Natural killer cell (primary cell): ENCODE measurements around the gene TMED10. TPM values are rescaled to one million over a fixed set of nuclear protein-coding genes. Genes with fewer than 3 reads are reported as not detected.

Source experiments
- ATAC-seq, 3 donors: fragments of 150-1000 bp in 2 of 3; fragments of 200-7000 bp in 1 of 3; cut with Tn5 transposase; 1 replicate in 1 of 3; 2 replicates in 2 of 3; pipeline ENCODE4 v1.10.0; 2021; ENCODE audit warnings: mild to moderate bottlenecking in 2 of 3, moderate library complexity in 2 of 3
- DNase-seq, 2 donors: peaks; one replicate each; pipeline versions ENCODE4 v3.0.0 to v3.0.0-alpha.2; 2013 to 2021; ENCODE audit warnings: mixed read lengths in 1 of 2
- H3K27ac ChIP-seq: one replicate; pipeline ENCODE4 v1.5.1; 2013; ENCODE audit warnings: mild to moderate bottlenecking, low read length
- H3K27me3 ChIP-seq: one replicate; pipeline ENCODE4 v1.6.1; 2013; ENCODE audit warnings: low read length; ENCODE audit not compliant: control insufficient read depth, insufficient read depth
- H3K36me3 ChIP-seq: one replicate; pipeline ENCODE4 v1.6.1; 2013; ENCODE audit warnings: low read length; ENCODE audit not compliant: control insufficient read depth, insufficient read depth
- H3K4me1 ChIP-seq: one replicate; pipeline ENCODE4 v1.6.1; 2013; ENCODE audit warnings: low read length; ENCODE audit not compliant: control insufficient read depth, insufficient read depth
- H3K4me3 ChIP-seq: one replicate; pipeline ENCODE4 v1.5.1; 2013; ENCODE audit warnings: low read length
- H3K9me3 ChIP-seq: one replicate; pipeline ENCODE4 v1.6.1; 2013; ENCODE audit warnings: low read length; ENCODE audit not compliant: control insufficient read depth, insufficient read depth
- H3K27ac Mint-ChIP-seq, 2 donors: one replicate each; pipeline ENCODE4 v1.8.0; 2022; ENCODE audit warnings: mild to moderate bottlenecking in 2 of 2, mixed read lengths in 2 of 2, moderate library complexity in 1 of 2
- H3K27me3 Mint-ChIP-seq, 2 donors: one replicate each; pipeline ENCODE4 v1.8.0; 2022; ENCODE audit warnings: low read depth in 2 of 2, mixed read lengths in 2 of 2
- H3K36me3 Mint-ChIP-seq: one replicate; pipeline ENCODE4 v1.8.0; 2022; ENCODE audit warnings: mixed read lengths
- H3K4me1 Mint-ChIP-seq, 2 donors: one replicate each; pipeline ENCODE4 v1.8.0; 2022; ENCODE audit warnings: mixed read lengths in 2 of 2
- H3K4me3 Mint-ChIP-seq: one replicate; pipeline ENCODE4 v1.8.0; 2022; ENCODE audit warnings: mild to moderate bottlenecking, moderate library complexity, mixed read lengths
- H3K9me3 Mint-ChIP-seq, 2 donors: one replicate each; pipeline ENCODE4 v1.8.0; 2022; ENCODE audit warnings: mixed read lengths in 2 of 2
- CTCF ChIP-seq: fragments of 200-600 bp; IDR thresholded peaks from one replicate; pipeline ENCODE4 v1.8.0; 2022; ENCODE audit warnings: antibody characterized with exemption
- WGBS: methylation state at CpG from one replicate; pipeline ENCODE4 v1.1.7; 2013; ENCODE audit warnings: missing lambda C conversion rate; ENCODE audit not compliant: insufficient coverage; 5-methylcytosine and 5-hydroxymethylcytosine counted together
- intact Hi-C: fragments of 100-400 bp; cut with micrococcal nuclease; formaldehyde crosslinking; loops from one replicate; pipeline ENCODE4 v1.14.2; 2022
- total RNA-seq, 4 donors: library from RNA; stranded (reverse); fragments of 120-200 nt in 1 of 4; gene quantifications; one replicate each; pipeline versions ENCODE4 v1.2.3 to v1.2.4, GENCODE V29; 2013 to 2022

The TMED10 gene
- total RNA-seq, 3 donors from 2014 or later (not counting 1 experiment from before 2014, with no cell fraction given), result 216 to 244 (median 231) TPM

GRCh38 chr14:75098212-75098611 lies 78.2 kb downstream of the TMED10 start:
- ATAC-seq (no peak), DNase-seq (no peak)
- H3K4me3 ChIP-seq, result no peak overlapping the region
- H3K36me3 ChIP-seq, result peaks cover 75% of the 10 kb centered on the region
- no peaks in the 10 kb centered on the region for H3K4me1 ChIP-seq
- Mint-ChIP-seq H3K9me3 (no peaks in the 10 kb centered on the region), H3K36me3 (peaks cover 21% of the 10 kb centered on the region), H3K4me3 (no peak overlapping the region), H3K4me1 (no peaks in the 10 kb centered on the region), H3K27ac (peak overlapping the region in 1 of 2 donors; percentile 1), H3K27me3 (no peaks in the 10 kb centered on the region)
- no peaks in the 10 kb centered on the region for H3K27me3 ChIP-seq
- no peaks in the 10 kb centered on the region for H3K9me3 ChIP-seq
- intact Hi-C loops, result no loop called here
- TF ChIP-seq CTCF, result no peak
- H3K27ac ChIP-seq, result no peak overlapping the region

GRCh38 chr14:75096959-75097358 lies 79.5 kb downstream of the TMED10 start:
- H3K27ac ChIP-seq, result no peak overlapping the region
- ATAC-seq (no peak), DNase-seq (no peak)
- H3K36me3 ChIP-seq, result peaks cover 75% of the 10 kb centered on the region
- Mint-ChIP-seq H3K4me3 (no peak overlapping the region), H3K36me3 (peaks cover 16% of the 10 kb centered on the region), H3K4me1 (no peaks in the 10 kb centered on the region), H3K27ac (no peak overlapping the region), H3K27me3 (no peaks in the 10 kb centered on the region), H3K9me3 (no peaks in the 10 kb centered on the region)
- intact Hi-C loops, result no loop called here
- H3K9me3 ChIP-seq, result no peaks in the 10 kb centered on the region
- WGBS, result over 99% methylated on average over 6 of the region's 6 CpGs
- H3K27me3 ChIP-seq, result no peaks in the 10 kb centered on the region
- no peak for TF ChIP-seq CTCF
- H3K4me1 ChIP-seq, result no peaks in the 10 kb centered on the region
- no peak overlapping the region for H3K4me3 ChIP-seq

GRCh38 chr14:75095690-75096089 lies 80.7 kb downstream of the TMED10 start:
- H3K9me3 Mint-ChIP-seq, result no peaks in the 10 kb centered on the region
- no peaks in the 10 kb centered on the region for H3K4me1 Mint-ChIP-seq
- ATAC-seq (no peak), DNase-seq (no peak)
- 85% methylated on average over 4 of the region's 4 CpGs for WGBS
- Histone ChIP-seq H3K27me3 (no peaks in the 10 kb centered on the region), H3K27ac (no peak overlapping the region), H3K9me3 (no peaks in the 10 kb centered on the region), H3K4me1 (no peaks in the 10 kb centered on the region), H3K36me3 (peaks cover 74% of the 10 kb centered on the region), H3K4me3 (no peak overlapping the region)
- peaks cover 16% of the 10 kb centered on the region for H3K36me3 Mint-ChIP-seq
- no peak for TF ChIP-seq CTCF
- intact Hi-C loops, result no loop called here
- no peak overlapping the region for H3K4me3 Mint-ChIP-seq
- no peaks in the 10 kb centered on the region for H3K27me3 Mint-ChIP-seq
- no peak overlapping the region for H3K27ac Mint-ChIP-seq

- Mint-ChIP-seq H3K9me3 (no peaks in the 10 kb centered on the region), H3K36me3 (peaks cover 16% of the 10 kb centered on the region), H3K27ac (no peak overlapping the region), H3K4me1 (no peaks in the 10 kb centered on the region), H3K4me3 (no peak overlapping the region), H3K27me3 (no peaks in the 10 kb centered on the region)
- intact Hi-C loops, result no loop called here
- Histone ChIP-seq H3K4me1 (no peaks in the 10 kb centered on the region), H3K36me3 (peaks cover 76% of the 10 kb centered on the region), H3K27me3 (no peaks in the 10 kb centered on the region), H3K27ac (no peak overlapping the region), H3K4me3 (no peak overlapping the region), H3K9me3 (no peaks in the 10 kb centered on the region)
- no peak for TF ChIP-seq CTCF
- DNase-seq (no peak), ATAC-seq (no peak)
- WGBS, result 71% methylated on average over 1 of the region's 3 CpGs
Measured at GRCh38 chr14:75094896-75095295, 81.5 kb downstream of the TMED10 start.
